AG09309 (cell line): ENCODE results near the gene CHRNG.
"Not testable (repeated sequence)": the region's sequence is repeated elsewhere in the genome, so short reads cannot be mapped to it uniquely, and the experiment has no call there.

Source experiments
- DNase-seq: peaks from one replicate; pipeline ENCODE4 v3.0.0-alpha.2; 2010; ENCODE audit warnings: low read depth
- H3K4me3 ChIP-seq: 2 replicates; pipeline ENCODE4 v1.5.1; 2011; ENCODE audit warnings: mild to moderate bottlenecking, low read depth, low read length, moderate library complexity; ENCODE audit not compliant: control insufficient read depth
- TF ChIP-seq, protein P1 (sequence below): IDR thresholded peaks from 2 replicates; pipeline ENCODE4 v1.5.1; 2011; ENCODE audit warnings: mild to moderate bottlenecking, low read depth, low read length, inconsistent platforms; ENCODE audit not compliant: insufficient read depth, control insufficient read depth; ENCODE audit errors: missing control alignments

The CHRNG gene

DNA sequence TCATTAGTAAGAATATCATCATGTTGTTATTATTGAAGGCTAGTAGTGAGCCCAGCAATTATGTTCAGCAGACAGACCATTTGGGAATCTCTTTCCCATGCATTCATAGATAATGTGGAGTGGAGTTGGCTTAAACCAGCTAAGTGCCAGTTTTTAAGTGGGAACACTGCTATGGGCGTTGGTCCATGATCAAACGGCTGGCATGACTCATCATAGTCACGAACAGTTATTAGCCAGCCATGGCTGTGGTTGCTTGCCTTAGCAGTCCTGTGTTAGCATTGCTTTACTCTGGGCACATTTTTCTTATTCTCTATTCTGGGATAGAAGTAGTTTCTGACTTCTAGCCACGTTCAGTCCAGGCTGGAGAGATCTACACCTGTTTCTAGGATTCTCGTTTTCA is 28.7 kb downstream of the CHRNG start:
- TF ChIP-seq, protein P1, sequence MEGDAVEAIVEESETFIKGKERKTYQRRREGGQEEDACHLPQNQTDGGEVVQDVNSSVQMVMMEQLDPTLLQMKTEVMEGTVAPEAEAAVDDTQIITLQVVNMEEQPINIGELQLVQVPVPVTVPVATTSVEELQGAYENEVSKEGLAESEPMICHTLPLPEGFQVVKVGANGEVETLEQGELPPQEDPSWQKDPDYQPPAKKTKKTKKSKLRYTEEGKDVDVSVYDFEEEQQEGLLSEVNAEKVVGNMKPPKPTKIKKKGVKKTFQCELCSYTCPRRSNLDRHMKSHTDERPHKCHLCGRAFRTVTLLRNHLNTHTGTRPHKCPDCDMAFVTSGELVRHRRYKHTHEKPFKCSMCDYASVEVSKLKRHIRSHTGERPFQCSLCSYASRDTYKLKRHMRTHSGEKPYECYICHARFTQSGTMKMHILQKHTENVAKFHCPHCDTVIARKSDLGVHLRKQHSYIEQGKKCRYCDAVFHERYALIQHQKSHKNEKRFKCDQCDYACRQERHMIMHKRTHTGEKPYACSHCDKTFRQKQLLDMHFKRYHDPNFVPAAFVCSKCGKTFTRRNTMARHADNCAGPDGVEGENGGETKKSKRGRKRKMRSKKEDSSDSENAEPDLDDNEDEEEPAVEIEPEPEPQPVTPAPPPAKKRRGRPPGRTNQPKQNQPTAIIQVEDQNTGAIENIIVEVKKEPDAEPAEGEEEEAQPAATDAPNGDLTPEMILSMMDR = no peak
- peak; percentile 82 for DNase-seq
- H3K4me3 ChIP-seq = no peak overlapping the region

DNA sequence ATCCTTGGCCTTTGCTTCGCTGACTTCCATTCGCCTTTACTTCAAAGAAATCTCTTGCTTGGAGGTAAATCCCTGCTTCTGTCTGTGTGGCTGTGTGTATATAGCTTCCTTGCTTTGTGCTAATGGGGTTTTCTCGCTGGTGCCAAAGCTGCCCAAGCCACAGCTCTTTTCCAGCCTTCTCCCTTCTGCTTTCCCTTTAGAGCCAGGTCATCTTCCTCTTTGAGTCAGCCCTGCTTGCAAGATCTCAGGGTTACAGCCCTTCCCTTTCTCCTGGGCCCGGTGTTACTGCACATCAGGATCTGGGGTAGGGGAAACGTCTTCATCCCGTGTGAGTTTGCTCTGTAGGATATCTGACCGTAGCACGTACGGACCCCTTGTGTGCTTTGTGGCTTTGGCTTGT is 30.0 kb downstream of the CHRNG start:
- no peak for DNase-seq
- TF ChIP-seq, protein P1 = no peak
- H3K4me3 ChIP-seq = no peak overlapping the region

DNA sequence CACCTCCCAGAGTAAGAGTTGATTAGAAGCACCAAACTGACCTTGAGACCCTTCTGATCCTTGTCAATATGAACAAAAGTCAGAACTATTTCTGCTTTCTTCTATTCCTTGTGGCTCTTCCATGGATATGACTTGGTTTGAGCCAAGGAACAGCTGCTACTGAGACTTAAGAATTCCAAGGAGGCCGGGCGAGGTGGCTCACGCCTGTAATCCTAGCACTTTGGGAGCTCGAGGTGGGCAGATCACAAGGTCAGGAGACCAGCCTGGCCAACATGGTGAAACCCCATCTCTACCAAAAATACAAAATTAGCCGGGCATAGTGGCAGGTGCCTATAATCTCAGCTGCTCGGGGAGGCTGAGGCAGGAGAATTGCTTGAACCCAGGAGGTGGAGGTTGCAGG is 31.0 kb downstream of the CHRNG start:
- H3K4me3 ChIP-seq, DNase-seq: not testable (repeated sequence)

DNA sequence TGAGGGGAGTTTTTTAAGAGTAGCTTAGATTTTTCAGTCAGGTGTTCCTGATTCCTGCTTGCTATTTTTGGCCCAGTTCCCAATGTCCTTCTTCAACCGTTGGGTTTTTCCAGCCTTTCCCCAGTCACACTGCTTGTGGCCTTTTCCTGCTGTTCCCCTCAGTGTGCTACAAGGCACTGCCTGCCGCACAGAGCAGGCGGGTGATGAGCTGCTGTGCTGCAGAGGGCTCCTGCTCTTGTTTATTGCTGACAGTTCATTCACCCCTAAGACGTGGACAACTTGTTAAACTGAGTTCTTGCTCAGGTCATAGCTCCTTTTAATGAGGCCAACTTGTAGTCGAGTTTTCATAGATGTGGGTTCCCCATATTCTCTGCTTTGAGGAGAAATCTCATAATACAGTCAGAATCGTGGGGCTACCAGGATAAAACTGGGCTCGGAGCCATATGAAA is 31.6 kb downstream of the CHRNG start:
- H3K4me3 ChIP-seq = no peak overlapping the region
- TF ChIP-seq, protein P1 = no peak
- no peak for DNase-seq

DNA sequence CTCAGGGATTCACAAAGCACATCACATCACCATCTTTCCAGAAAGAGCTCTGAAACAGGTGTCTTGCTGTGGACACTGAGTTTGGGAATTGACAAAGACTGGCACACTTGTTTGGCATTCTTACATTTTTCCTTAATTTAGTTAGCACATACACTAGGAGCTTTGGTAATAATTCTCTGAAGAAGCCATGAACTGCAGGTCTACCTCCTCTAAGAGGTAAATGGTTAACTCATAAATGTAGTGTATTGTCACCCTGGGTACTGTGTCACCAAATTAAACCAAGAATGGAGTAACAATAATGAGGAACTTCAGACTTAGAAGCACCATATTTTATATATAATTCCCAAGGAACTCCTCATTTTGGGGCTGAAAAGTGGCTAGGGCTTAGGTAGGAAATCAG is 33.5 kb downstream of the CHRNG start:
- TF ChIP-seq, protein P1 = no peak
- no peak for DNase-seq

DNA sequence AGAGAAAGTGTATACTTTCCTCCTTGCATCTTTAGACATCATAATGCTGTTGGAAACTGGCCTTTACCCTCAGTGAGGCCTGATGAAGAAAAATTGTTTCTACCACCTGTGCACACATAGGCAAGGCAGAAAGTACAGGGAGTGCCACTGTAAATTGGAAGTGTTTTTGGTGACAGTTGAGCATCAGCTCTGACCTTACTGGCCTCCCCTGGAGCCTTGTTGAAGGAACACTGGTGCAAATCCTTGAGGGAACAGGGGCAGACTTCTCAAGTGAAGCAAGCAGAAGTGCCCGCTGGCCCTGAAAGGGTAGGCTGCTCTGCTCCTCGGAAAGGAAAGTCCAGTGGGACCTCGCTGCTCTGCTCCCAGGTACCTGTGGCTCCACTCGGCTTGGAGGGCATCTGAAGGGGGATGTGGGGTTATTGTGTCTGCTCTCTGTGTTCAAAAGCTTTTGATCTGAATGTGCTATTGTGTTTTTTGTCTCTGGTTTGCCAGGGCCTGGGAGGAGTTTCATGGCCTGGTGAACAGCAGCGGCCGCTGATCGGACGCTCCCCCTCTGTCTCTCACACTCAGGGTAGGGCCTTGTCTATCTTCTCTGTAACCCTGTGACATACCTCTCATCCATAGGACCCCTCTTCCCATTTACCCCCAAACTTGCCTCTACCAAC is 34.4 kb downstream of the CHRNG start:
- no peak for DNase-seq
- TF ChIP-seq, protein P1 = no peak
- no peak overlapping the region for H3K4me3 ChIP-seq

More for the DNA sequence above, 33.5 kb downstream of the CHRNG start:
- no peak overlapping the region for H3K4me3 ChIP-seq

DNA sequence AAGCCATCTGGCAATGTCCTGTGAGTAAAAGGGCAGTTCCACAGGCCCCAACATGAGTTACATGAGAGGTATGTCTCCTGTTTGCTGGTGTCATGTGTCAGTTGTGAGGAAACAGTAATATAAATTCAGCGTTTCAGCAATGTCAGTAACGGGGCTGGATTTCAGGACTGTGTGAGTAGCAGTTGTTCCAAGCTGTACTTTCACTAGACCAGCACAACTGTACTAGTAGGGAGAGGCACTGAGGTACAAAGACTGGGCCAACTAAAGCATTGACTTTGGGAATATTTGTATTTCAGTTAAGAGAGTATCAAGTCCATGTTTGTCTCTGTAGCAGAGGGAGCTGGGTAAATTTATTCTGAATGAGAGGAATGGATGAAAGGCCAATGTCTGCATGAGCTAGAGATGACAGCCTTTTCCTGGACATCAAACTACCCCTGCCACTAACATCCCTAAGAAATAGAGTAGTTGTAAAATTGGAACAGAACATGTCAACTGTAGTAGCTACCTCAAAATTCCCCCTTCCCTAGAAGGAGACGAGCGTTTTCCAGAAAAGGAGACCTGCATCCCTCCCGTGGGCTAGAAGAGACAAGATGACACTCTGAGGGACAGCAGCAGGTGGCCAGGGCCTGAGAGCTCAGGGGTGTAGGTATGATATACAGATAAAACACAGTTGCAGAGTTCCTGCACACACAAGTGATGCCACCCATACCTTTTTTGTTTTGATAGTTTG is 35.3 kb downstream of the CHRNG start:
- no peak for DNase-seq
- TF ChIP-seq, protein P1 = no peak
- H3K4me3 ChIP-seq = no peak overlapping the region
